ENCODE results near the gene TAGLN3.

DNA sequence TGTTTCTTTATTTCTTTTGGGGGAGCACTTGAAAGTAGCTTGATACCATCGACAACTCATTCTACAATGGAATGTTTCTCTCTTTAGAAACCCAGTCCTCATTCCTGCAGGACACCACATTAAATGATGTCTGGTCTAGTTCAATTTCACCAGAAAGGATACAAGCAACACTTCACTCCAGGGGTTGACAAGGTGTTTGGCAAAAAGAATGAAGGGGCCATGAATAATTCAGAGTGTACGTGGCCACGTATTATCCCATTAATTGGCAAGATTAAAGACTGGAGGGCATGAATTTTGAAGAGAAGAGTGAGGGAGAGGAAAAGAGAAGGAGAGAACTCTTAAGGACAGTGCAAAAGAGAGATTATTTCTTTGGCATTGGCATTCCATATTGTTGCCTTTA lies 36.5 kb downstream of the TAGLN3 start:
- TF ChIP-seq EZH2 (IDR thresholded peaks at IDR 0.05; ENCODE audit: borderline replicate concordance, low read depth, low read length, severe bottlenecking), result no peak
- no peak for TF ChIP-seq CTCF (IDR thresholded peaks at IDR 0.05; ENCODE audit: extremely low read depth in 1 of 2, insufficient read depth in 1 of 2, low read depth in 1 of 2, low read length in 2 of 2)
- TF ChIP-seq POLR2A (IDR thresholded peaks at IDR 0.05; ENCODE audit: low read depth, low read length), result no peak
- TF ChIP-seq, protein P1, sequence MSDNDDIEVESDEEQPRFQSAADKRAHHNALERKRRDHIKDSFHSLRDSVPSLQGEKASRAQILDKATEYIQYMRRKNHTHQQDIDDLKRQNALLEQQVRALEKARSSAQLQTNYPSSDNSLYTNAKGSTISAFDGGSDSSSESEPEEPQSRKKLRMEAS (IDR thresholded peaks at IDR 0.05; ENCODE audit: insufficient read depth, insufficient read length), result no peak

Measured in endothelial cell of umbilical vein (primary cell).